Stimulated activated CD4-positive, alpha-beta T cell treated with anti-CD3 and anti-CD28 coated beads, Interleukin-1b, Interleukin-23, amount 100 ng/mL, for 4 hours (primary cell): ENCODE data around the gene C19orf38.
A peak's percentile ranks its signal among the peaks of the same experiment; 100 is the strongest.
"Not testable (repeated sequence)": the region's sequence is repeated elsewhere in the genome, so short reads cannot be mapped to it uniquely, and the experiment has no call there.

Source experiments
- DNase-seq, 2 donors: peaks; one replicate each; pipeline ENCODE4 v3.0.0-alpha.2; 2020; ENCODE audit warnings: low read depth in 2 of 2

C19orf38 gene

DNA sequence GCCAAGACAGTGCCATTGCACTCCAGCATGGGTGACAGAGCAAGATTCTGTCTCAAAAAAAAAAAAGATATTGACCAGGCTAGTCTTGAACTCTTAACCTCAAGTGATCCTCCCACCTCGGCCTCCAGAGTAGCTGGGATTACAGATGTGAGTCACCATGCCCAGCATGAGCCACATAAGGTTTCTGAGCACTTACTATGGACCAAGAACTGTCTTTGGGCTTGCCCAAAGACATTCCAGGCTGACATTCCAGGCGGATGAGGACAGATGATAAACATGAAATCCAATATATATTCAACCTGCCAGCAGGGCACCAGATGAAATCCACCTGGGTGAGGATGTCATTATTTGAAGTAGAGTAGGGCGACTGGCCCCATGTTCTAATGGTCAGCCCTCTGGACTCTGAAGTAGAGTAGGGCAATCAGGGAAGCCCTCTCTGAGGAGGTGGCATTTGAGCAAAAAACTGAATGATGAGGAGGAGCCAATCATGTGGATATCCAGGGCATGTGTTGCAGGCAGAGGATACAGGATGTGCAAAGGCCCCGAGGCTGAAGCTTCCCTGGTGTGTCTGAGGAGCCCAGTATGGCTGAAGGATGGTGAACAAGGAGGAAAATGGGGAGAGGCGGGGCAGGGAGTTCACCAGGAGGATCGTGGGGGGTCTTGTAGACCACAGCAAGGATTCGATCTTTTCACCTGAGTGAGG lies 4.0 kb downstream of the C19orf38 start:
- DNase-seq: no peak

DNA sequence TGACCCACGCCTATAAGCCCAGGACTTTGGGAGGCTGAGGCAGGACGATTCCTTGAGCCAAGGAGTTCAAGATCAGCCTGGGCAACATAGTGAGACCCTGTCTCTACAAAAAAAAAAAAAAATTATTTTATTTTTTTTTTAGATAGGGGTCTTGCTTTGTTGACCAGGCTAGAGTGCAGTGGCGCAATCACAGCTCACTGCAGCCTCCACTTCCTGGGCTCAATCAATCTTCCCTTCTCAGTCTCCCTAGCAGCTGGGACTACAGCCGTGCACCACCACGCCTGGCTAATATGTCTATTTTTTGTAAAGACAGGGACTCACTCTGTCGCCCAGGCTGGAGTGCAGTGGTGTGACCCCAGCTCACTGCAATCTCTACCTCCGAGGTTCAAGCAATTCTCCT lies 4.7 kb downstream of the C19orf38 start:
- no peak for DNase-seq

DNA sequence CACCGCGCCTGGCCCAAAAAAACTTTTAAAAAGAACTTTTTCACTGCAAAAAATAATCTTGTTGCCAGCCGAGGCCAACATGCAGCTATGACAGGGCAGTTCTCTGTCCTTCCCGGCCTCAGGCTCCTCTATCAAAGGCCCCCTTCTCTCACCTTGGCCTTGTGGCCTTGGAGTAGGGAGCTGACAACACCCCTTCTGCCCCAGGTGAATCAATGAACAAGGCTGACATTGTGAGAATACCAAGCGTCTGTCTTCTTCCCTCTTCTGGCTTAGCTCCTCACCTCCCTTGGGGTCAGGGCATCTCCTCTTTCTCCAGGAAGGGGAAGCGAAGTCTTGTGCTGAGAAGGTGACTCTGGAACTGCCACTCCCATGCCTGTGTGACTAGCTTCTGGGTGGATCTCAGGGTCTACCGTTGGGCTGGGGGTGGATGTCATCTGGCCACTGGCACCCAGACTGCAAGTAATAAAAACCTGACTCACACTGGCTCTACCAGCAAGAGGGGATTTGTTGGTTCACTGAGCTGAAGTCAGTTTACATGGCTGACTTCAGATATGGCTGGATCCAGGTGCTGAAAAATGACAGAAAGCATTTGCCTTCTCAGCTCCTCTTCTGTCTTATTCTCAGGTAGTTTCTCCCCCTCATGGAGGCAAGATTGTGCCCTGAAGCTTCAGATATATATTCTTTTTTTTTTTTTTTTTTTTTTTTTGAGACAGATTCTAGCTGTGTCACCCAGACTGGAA lies 6.3 kb downstream of the C19orf38 start:
- DNase-seq: no peak

DNA sequence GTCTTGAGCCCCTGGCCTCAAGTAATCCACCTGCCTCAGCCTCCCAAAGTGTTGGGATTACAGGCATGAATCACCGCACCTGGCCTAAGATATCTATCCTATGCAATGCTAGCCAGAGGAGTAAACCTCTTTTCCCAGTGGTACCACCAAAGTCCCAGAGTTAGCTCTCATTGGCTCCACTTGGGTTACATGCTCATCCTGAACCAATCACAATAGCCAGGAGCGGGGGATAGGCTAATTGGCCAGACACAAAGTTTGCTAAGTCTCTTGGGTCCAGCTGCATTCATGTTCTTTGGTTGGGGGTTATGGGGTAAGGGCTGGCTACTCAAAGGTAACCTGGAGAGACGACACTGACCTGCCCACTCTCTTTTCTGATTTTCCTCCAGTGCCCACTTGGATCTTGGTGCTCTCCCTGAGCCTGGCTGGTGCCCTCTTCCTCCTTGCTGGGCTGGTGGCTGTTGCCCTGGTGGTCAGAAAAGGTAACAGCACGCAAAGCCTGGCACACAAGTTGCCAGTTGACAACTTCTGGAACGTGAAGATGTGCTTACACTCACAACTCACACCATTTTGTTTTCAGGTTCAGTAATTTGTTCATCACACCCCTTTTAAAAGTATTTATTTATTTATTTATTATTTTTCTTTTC lies 7.8 kb downstream of the C19orf38 start:
- no peak for DNase-seq

DNA sequence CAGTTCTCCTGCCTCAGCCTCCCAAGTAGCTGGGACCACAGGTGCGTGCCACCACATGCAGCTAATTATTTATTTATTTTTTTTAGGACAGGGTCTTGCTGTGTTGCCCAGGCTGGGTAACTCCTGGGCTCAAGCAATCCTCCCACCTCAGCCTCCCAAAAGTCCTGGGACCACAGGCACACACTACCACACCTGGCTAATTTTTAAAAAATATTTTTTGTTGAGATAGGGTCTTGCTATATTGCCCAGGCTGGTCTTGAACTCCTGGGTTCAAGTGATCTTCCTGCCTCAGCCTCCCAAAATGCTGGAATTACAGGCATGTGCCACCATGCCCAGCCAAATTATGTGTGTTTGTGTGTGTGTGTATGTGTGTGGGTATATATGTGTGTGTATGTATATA lies 8.7 kb downstream of the C19orf38 start:
- DNase-seq: not testable (repeated sequence)

DNA sequence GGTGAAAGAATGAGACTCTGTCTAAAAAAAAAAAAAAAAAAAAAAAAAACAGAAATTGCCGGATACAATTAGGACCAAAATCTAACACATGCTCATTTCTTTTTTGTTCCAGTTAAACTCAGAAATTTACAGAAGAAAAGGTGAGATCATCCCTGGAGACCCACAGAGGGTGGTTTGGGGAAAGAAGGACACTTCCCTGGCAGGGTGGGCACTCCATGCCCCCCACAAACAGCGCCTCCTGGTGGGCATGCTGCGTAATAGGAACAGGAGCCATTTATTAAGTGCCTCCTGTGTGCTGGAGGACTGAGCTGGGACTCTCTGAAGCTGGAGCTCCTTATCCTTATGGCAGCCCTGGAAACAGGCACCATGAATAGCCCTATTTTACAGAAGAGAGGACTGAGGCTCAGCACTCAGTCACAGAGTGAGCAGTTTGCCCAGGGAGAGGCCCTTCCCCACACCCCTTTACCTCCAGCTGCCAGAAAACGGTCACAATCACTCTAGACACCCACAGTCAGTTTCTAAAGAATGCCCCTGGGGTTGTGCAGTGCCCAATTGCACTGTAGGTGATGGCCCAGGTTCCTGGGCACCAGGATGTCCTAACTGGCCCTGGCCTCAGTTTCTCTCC lies 10.1 kb downstream of the C19orf38 start:
- no peak for DNase-seq

DNA sequence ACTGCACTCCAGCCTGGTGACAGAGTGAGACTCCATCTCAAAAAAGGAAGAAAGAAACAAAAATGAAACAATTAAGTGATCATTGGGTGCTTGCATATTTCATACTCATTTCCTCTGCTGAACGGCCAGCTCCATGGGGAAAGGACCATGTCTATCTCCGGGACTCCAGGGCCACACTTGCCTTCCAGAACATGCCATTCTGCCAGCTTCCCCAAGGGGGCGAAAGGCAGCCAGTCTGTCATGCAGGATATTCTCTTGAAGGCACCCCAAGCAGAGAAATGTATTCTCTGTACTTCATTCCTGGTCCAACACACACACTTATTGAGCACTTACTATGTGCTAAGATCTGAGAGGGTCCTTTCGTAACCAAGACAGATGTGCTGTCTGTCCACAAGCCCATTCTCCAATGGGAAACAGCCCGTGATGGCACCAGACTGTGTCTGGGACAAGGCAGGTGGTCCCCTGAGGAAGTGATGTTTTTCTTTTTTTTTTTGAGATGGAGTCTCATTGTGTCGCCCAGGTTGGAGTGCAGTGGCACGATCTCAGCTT lies 13.0 kb downstream of the C19orf38 start:
- DNase-seq: no peak

DNA sequence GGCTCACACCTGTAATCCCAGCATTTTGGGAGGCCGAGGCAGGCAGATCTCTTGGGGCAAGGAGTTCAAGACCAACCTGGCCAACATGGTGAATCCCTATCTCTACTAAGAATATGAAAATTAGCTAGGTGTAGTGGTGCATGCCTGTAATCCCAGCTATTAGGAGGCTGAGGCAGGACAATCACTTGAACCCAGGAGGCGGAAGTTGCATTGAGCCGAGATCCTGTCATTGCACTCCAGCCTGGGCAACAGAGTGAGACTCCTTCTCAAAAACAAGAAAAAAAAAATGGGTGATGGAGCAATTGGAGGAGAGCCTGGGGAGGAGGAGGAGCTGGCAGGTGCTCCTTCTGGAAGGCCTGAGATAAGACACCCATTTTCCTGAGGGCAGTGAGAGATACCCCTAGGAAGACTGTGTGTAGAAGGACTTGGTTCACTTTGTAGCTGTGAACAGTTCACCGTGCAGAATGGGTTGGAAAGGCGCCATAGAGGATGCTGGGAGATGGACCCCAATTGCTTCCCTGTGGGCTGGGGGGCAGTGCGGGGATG lies 14.4 kb downstream of the C19orf38 start:
- no peak for DNase-seq

DNA sequence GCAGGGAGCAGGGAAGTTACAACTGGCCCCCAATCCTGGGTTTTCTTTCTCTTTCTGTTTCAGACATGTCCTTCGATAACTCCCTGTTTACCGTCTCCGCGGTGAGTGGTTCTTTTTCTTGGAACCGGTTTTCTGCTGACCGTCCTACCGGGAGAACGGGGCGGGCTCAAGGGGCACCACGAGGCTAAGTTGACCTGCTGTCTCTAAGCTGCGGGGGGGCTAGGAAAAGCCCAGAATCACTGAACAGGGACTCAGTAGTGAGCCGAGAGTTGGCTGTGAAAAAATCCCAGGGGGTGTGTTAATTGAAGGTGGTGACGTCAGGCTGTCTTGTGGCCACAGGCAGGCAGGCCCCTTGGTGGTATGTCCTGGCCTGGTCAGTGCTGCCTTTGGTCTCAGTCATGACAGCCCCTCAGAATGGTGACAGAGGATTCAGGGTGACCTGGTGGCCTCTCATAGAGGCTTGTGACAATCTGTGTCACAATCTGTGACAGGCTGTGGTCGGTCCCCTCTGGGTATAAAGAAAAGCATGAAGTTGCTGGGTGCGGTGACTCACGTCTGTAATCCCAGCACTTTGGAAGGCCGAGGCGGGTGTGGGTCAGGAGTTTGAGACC lies 15.0 kb downstream of the C19orf38 start:
- DNase-seq: no peak

DNA sequence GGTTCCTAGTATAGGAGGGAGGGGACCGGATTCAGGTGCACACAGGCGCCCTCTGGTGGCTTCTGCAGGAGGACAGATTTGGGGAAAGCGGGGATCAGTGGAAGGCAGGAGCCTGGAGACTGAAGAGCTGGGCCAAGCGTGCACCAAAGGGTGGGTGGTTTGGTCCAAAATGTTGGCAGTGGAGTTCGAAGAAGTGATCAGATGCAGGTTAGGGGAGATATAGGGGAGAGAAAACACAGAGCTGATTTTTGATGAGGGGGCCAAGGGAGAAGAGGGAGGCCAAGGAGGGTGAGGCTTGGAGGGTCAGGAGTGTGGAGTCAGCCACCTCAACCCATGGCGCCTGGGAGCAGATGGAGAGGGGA lies 16.3 kb downstream of the C19orf38 start:
- peak; percentile 76 to 77 for DNase-seq

DNA sequence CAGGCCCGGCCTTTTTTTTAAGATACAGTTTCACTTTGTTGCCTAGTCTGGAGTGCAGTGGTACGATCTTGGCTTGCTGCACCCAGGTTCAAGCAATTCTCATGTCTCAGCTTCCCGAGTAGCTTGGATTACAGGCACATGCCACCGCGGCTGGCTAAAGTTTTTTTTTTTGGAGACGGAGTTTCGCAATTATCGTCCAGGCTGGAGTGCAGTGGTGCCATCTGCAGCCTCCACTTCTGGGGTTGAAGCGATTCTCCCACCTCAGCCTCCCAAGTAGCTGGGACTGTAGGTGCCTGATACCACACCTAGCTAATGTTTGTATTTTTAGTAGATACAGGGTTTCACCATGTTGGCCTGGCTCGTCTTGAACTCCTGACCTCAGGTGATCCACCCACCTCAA lies 18.3 kb downstream of the C19orf38 start:
- no peak for DNase-seq

DNA sequence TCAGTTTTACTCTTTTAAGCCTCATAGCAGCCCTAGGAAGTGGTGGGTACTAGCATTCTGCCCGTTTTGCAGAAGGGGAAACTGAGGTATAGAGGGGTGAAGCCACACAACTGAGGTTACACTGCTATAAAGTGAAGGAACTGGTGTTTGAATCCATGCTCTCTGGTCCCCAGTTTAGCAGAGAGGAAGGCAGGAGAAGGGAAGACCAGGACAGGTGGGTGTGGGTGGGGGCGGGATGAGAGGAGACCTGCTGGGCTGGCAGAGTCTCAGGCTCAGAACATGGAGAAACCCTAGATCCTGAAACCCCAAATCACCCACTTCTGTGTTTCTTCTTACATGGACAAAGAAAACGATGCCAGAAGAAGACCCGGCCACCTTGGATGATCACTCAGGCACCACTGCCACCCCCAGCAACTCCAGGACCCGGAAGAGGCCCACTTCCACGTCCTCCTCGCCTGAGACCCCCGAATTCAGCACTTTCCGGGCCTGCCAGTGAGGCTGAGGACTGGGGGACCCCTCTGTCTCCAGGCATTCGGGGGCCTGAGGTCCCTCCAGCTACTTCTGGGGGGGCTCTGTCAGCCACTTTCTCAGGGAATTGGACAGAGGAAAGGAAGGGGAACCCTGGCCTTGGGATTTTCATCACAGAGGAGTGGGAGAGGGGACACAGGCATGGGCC lies 20.8 kb downstream of the C19orf38 start:
- DNase-seq: no peak

DNA sequence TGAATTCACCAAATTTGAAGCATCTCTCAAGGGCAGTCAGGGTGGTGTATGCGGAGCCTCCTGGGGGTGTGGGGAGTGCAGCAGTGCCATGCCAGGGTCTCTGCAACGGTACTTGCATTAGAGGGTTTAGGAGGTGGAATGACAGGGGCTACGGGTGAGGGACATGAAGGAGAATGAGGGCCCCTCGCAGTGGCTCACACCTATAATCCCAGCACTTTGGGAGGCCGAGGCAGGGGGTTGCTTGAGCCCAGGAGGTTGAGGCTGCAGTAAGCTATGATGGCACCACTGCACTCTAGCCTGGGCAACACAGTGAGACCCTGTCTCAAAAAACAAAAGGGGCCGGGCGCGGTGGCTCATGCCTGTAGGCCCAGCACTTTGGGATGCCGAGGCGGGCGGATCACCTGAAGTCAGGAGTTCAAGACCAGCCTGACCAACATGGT lies 21.7 kb downstream of the C19orf38 start:
- DNase-seq: not testable (repeated sequence)

DNA sequence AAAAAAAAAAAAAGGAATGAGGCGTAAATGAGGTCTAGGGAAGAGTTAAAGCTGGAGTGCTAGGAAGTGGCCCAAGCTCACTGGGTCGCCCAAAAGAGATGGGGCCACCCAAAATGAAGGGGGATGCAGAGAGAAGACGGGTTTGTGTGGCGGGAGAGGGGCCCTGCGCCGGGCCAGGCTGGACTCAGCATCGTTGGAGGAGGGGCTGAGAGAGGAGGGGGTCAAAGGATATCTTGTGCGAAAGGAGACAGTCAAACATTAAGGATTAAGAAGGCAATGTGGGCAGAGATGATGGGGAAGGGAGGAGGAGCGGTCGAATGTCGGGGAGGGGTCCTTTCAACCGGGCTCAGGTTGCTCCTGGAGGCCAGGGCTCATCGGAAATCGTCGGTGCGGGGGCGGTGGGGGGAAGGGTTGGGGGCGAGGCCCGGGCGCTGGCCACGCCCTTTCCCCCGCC lies 22.3 kb downstream of the C19orf38 start:
- DNase-seq: no peak

DNA sequence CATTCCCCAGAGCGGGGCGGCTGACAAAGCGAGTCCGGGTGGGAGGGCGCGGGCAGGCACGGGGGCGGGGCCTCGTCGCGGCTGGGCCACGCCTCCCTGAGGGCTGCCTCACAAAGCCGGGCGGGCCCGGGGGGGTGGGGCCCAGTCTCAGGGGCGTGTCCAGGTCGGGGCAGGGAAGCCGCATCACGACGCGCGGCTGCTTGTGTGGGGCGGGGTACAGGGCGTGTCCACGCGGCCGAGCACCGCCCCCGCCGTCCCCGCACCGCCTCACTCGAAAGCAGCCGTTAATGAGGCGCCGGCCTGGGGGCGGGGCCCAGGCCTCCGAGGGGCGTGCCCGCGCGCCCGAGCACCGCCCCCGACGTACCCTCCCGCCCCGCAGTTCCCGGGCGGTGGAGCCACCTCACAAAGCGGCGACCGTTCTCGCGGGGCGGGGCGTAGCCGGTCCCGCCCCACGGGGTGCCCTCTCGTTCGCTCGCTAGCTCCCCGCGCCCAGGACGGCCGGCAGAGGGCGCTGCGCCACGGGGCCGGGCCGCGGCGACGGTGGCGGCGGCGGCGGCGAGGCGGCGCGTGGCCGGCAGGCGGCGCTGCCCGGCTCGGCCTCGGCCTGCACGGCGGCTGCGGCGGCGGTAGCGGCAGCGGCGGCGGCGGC lies 22.9 kb downstream of the C19orf38 start, which contains the start of gene CARM1:
Gene CARM1, plus strand, starts transcription at position 599 of the 649 bp plus-strand sequence. CDS start 150 bp downstream, outside the sequence.
- peak; percentile 99 to 100 for DNase-seq

DNA sequence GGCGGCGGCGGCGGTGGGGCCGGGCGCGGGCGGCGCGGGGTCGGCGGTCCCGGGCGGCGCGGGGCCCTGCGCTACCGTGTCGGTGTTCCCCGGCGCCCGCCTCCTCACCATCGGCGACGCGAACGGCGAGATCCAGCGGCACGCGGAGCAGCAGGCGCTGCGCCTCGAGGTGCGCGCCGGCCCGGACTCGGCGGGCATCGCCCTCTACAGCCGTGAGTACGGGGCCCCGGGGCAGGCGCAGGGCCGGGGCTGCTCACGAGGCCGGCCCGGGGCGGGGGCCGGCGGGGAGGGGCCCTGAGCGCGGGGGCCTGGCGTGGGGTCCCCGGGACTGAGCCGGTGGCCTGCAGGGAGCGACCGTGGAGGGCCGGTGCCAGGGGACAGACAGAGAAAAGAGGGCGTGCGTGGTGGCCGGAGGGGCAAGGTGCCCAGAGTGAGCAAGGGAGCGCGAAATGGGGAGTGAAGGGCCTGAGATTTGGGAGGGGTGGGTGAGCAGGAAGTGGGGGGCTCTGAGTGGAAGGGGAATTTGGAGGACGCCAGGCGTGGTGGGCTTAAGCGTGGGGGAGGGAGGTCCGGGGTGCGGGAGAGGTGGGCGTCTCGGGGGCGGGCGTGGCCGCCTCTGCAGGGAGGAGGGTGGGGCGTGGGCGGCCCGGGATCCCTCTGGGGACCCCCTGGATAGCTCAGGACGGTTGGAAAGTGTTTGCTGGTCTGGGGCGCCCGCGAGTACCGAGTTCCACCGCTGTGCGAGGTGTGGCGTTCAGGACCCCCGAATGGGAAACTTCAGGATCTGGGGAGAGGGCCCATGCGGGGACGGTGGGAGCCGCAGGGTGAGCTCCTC lies 23.7 kb downstream of the C19orf38 start:
- DNase-seq: peak in 1 of 2 donors; percentile 35

DNA sequence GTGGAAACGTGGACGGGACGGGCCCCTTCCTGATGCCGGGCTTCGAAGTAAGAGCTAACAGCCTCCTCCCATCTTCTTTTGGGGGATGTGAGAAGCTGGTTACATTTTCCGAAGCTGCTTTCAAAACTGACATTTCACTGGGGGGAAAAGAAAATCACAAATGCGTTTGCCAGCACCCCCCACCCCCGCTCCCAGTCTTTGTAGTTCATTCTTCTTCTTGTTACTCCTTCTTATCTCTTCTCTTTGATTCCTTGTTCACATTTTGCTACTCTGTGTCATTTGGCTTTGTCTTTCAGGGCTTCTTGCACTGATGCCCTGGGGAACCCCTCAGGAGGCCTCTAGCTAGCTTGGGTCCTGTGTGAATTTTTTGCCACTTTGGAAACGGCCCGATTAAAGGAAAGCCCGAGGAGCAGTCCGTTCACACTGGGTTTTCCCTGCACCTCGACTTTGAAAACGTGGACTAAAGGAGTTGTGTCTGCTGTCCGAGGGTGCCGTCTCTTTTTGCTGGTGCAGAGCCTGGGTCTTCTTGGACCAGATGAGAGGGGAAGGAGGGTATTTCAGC lies 24.4 kb downstream of the C19orf38 start:
- DNase-seq: peak in 1 of 2 donors; percentile 36

DNA sequence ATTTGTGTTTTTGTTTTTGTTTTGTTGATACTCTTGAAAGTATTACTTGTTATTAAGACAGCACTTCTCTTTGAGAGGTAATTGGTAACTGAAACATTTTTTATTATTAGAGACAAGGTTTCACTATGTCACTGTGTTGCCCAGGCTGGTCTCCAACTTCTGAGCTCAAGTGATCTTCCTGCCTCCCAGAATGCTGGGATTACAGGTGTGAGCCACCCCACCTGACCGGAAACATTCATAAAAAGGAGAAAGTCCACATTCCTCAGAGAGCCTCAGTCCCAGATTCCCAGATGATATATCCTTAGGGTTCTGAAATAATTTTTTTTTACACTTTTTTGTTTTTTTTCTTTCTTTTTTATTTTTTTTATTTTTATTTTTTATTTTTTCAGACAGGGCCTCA lies 25.8 kb downstream of the C19orf38 start:
- no peak for DNase-seq
